Dermis blood vessel endothelial cell (primary cell): ENCODE measurements around the gene OR2W3. TPM values are rescaled to one million over a fixed set of nuclear protein-coding genes. Genes with fewer than 3 reads are reported as not detected.
A peak's percentile ranks its signal among the peaks of the same experiment; 100 is the strongest.

Experiments used
- DNase-seq: peaks from one replicate; pipeline ENCODE4 v3.0.0; 2010
- total RNA-seq: library from RNA; depleted of rRNA; stranded (reverse); fragments of >200 nt; gene quantifications from 2 replicates; pipeline ENCODE4 v1.2.3, GENCODE V29; 2014

OR2W3 gene
- total RNA-seq, 1 donor from 2014 or later = not detected

DNA sequence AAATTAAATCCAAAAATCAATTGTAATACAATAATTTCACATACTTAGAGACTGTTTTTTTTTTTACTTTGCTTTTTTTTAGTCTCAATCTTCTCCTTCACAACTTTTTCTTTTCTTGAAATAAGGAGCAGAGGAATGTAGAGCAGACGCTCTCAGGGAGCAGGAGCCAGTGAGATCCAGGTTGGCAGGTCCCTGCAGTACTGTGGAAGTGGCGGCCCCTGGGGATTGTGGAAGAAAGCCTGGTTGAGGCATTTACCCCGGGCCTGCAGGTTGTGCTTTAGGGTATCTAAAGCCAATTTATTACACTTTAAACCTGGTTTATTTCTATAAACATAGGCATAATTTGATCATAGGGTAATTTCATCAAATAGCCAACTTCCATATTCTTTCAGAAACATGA lies 28.6 kb downstream of the OR2W3 start:
- no peak for DNase-seq

DNA sequence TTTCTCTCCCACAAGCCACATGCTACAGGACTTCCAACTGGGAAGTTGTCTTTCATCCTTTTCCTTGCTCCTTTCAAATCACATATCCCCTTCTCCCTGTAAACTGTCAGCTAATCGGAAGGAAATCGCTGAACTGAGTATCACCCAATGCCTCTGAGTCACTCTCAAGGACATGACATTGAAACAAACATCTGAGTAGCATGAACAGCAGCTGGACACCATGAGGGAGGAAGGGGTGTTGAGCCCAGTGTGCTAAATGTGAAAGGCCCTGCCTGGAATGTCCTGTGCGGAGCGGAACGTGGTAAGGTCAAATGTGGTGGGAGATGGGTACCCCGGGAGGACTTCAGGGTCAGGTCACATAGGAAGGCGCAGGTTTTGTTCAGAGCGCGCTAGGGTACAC lies 29.5 kb downstream of the OR2W3 start, which contains the start of gene OR2AJ1:
Gene OR2AJ1 (plus strand): TSS at position 22 of the 400 bp plus-strand sequence. CDS start 8,880 bp downstream, outside the sequence.
- no peak for DNase-seq

DNA sequence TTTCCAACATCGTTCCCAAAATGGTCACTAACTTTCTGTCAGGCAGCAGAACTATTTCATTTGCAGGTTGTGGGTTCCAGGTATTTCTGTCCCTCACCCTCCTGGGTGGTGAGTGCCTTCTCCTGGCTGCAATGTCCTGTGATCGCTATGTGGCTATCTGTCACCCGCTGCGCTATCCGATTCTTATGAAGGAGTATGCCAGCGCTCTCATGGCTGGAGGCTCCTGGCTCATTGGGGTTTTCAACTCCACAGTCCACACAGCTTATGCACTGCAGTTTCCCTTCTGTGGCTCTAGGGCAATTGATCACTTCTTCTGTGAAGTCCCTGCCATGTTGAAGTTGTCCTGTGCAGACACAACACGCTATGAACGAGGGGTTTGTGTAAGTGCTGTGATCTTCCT lies 38.6 kb downstream of the OR2W3 start:
- no peak for DNase-seq

GRCh38 chr1:247935781-247936180 lies 40.4 kb downstream of the OR2W3 start:
- DNase-seq = no peak

DNA sequence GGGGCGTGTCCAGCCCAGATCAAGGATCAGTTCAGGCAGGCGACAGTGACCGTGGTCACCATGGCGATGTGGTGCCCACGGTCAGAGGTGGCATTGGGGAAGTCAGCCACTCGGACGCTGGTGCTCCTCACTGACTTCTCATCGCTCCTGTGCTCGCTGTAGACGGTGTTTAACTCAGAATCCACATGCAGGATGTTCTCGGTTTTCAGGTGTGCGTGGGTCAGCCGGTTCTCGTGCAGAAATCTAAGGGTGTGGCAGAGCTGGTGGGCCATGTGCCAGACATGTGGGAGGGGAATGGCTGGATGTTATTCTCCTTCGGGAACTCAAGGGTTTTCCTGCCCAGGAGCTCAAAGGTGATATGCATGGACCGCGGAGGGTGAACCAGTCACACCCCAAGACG lies 41.0 kb downstream of the OR2W3 start:
- no peak for DNase-seq

- peak; percentile 2 for DNase-seq
Measured at GRCh38 chr1:247936965-247937734, 41.8 kb downstream of the OR2W3 start.

- DNase-seq = no peak
Measured at GRCh38 chr1:247942624-247943023, 47.2 kb downstream of the OR2W3 start.

Other genes starting within 250 kb of the OR2W3 start
- gene OR13G1, start 215.8 kb upstream of the OR2W3 start, total RNA-seq = not detected in 2 replicates
- not detected in 2 replicates for gene OR6F1, start 178.9 kb upstream of the OR2W3 start, total RNA-seq
- gene OR14K1, start 157.0 kb upstream of the OR2W3 start, total RNA-seq = not detected in 2 replicates
- gene OR14A2, start 147.4 kb upstream of the OR2W3 start, total RNA-seq = not detected in 2 replicates
- gene OR1C1, start 135.0 kb upstream of the OR2W3 start, total RNA-seq = not detected in 2 replicates
- gene OR14A16, start 71.5 kb upstream of the OR2W3 start, total RNA-seq = not detected in 2 replicates
- not detected in 2 replicates for gene OR11L1, start 53.7 kb upstream of the OR2W3 start, total RNA-seq
- gene TRIM58, start 38.4 kb upstream of the OR2W3 start, total RNA-seq = 0.17 and 0.37 TPM in 2 replicates
- gene OR2T8, start 24.7 kb downstream of the OR2W3 start, total RNA-seq = not detected in 2 replicates
- gene OR2AJ1, start 29.3 kb downstream of the OR2W3 start, total RNA-seq = not detected in 2 replicates
- 0.17 TPM in 1 of 2 replicates, not detected in the other for gene OR2L8, start 53.3 kb downstream of the OR2W3 start, total RNA-seq
- not detected in 2 replicates for gene OR2AK2, start 69.6 kb downstream of the OR2W3 start, total RNA-seq
- gene OR2L5, start 118.1 kb downstream of the OR2W3 start, total RNA-seq = not detected in 2 replicates
- gene OR2L2, start 134.5 kb downstream of the OR2W3 start, total RNA-seq = under 0.01 TPM in 1 of 2 replicates, not detected in the other
- not detected in 2 replicates for gene OR2L3, start 151.2 kb downstream of the OR2W3 start, total RNA-seq
- gene OR2L13, start 199.6 kb downstream of the OR2W3 start, total RNA-seq = not detected in 2 replicates
- gene OR2M5, start 249.6 kb downstream of the OR2W3 start, total RNA-seq = not detected in 2 replicates